ENCODE measurements around the gene OR8B4. TPM values are rescaled to one million over a fixed set of nuclear protein-coding genes. Genes with fewer than 3 reads are reported as not detected.
"Not testable (repeated sequence)": the region's sequence is repeated elsewhere in the genome, so short reads cannot be mapped to it uniquely, and the experiment has no call there.

Gene OR8B4, protein sequence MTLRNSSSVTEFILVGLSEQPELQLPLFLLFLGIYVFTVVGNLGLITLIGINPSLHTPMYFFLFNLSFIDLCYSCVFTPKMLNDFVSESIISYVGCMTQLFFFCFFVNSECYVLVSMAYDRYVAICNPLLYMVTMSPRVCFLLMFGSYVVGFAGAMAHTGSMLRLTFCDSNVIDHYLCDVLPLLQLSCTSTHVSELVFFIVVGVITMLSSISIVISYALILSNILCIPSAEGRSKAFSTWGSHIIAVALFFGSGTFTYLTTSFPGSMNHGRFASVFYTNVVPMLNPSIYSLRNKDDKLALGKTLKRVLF
- total RNA-seq, result not detected in 2 replicates
- not detected for polyA plus RNA-seq (2012)

DNA sequence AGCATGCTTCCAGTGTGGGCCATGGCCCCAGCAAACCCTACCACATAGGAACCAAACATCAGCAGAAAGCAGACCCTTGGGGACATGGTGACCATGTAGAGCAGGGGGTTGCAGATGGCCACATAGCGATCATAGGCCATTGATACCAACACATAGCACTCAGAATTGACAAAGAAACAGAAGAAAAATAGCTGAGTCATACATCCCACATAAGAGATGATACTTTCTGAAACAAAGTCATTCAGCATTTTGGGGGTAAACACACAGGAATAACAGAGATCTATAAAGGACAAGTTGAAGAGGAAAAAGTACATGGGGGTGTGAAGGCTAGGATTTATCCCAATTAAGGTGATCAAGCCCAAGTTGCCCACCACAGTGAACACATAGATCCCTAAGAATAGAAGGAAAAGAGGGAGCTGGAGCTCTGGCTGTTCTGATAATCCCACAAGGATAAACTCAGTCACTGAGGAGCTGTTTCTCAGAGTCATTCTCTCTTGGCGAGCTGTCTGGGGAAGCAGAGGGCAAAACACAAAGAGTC is at the start of gene OR8B4:
TSS of gene OR8B4 (minus strand) at position 488 of the 538 bp plus-strand sequence. CDS start at position 488, 0 bp downstream.
- DNase-seq (ENCODE audit: low read depth), result no peak

DNA sequence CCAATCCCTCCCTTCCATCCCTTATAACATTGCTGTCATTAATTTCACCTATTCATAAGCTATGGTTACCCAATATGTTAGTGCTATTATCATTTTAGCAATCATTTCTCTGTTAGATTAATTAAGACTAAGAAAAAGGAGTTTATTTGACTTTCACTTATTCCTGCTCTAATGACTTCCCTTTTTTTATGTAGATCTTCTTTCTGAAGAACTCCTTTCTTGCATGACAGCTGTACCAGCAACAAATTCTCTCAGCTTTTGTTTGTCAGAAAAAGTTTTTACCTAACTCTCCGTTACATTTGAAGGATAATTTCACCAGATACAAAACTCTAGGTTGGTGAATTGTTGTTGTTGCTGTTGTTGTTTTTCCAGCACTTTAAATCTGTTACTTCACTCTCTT is 49.4 kb upstream of the OR8B4 start:
- DNase-seq (ENCODE audit: low read depth), result no peak

DNA sequence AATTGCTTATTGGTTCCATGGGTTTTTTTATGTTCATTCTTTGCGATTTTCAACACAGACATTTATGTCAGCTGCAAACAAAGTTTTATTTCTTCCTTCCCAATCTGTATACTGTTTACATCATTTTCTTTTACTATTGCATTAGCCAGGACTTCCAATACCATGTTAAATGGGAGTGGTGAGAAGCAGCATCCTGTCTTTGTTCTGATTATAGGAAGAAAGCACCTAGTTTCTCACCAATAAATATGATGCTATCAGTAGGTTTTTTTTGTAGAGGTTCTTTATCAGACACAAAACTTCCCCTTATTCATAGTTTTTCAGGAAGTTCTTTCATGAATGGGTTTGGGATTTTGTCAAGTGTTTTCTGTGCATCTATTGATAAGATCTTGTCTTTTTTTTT is 48.8 kb upstream of the OR8B4 start:
- DNase-seq (ENCODE audit: low read depth), result no peak

DNA sequence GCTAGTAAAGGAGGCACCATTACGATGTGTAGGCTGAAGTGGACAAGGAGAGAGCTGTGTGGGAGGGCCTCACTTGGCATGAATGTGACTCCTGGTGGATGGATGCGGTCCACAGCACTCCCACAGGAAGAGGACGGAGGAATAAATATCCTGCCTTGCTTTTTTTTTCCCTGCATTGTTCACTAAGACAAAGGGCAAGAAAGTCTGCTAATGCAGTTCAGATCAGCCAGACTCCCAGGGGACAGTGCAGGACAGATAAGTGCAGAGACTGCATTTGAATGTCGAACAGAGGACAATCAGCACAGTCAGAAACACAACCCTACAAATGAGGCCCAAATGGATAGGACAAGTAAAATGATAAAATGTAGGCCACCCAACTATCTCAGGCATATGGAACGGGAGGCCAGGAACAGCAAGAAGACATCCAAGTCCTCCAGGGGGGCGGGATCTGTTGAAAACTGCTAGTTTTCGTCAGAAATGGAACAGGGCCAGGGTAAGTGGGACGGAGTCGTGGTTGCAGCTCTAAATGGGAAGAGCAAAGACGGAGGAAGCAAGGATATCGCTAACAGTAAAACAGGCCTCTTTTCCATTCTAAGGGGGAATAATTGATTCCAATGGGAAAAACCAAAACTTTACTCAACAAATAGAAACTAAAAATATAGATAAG is 46.0 kb upstream of the OR8B4 start:
- no peak for DNase-seq (ENCODE audit: low read depth)

DNA sequence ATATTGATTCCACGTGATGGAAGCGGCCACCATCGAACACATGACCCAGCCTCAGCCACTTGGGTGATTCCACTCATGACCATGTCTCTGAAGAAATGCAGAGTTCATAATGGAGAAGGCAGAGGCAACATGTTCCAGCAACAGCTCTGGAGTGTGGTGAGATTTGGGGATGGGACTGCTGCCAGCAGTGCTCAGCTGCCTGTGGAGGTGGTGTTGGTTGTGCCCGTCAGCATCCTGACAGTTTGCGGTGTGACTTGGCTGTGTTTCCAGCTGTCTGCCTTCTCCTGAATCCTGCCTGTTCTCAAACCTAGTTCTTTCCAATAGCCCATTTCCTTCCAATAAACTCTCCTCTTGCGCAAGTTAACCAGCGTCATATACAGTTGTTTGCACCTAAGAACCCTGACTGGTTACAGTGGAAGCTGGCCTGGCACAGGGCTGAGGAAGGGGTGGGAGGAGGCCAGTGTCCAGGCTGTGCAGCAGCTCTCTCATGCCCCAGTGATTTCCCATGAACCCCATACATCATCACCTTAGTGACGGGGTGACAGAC is 42.8 kb upstream of the OR8B4 start:
- DNase-seq (ENCODE audit: low read depth), result peak; percentile 38

DNA sequence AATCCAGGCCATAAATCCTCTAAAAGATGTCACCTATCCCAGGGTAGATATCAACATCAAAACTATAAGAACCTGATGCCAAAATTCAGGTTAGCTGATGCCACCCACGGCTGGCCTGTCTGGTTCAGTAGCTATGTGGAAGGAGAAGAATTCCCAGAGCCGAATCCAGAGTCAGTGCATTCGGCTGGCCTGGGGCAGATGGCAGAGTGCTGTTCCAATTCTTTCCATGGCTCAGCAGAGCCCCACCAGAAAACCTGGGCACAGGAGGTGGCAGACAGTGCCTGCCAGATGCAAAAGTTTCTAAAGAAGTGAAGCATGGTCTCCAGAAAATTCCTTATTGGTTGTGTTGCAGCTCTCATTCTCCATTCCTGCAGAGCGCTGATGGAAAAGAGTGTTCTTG is 40.7 kb upstream of the OR8B4 start:
- DNase-seq (ENCODE audit: low read depth), result no peak

DNA sequence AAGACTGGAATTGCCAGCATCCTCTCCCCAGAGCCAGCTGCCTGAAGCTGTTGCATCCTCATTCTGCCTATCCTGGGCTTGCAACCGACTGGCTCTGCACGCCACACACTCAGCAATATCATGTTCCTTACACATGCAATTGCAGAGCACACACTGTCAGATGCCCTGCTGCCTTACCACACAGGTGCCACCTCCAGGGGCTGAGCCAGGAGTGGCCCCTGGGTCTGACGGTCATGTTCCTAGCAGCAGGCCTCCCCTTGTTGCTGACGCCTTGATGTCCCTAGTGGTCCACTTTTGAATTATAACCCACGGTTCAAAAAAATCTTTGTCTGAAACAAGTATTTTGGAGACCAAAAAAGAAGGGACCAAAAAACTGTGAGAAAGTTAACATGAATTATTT is 39.3 kb upstream of the OR8B4 start:
- DNase-seq (ENCODE audit: low read depth), result no peak

DNA sequence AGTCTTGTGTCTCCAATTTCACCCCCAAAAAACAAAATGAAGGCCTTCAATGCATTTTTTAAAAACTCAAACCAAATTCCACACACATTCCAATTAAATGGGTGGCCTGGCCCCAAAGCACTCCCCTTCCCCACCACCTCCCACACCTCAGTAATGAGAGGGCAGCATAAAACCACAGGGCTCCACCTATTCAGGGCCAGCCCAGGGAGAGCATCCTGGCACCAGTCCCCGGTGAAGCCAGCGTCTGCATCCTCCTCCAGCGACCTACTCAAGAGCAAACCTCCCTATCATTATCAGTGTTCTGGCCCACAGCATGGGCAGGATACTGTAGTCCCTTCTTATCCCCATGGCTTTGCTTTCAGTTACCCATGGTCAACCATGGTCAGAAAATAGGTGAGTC is 38.7 kb upstream of the OR8B4 start:
- no peak for DNase-seq (ENCODE audit: low read depth)

DNA sequence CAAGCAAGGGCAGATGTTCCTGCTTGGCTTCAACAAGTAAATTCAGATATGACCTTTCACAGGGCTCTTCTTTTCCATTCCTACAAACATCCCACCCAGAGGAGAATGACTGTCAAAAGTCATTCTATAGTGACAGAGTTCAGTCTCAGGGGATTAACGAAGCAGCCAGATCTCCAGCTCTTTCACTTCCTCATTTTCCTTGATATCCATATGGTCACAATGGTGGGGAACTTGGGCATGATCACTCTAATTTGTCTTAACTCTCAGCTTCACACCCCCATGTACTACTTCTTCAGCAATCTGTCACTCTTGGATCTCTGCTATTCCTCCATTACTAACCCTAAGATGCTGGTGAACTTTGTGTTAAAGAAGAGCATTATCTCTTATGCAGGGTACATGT is 35.8 kb upstream of the OR8B4 start:
- no peak for DNase-seq (ENCODE audit: low read depth)

DNA sequence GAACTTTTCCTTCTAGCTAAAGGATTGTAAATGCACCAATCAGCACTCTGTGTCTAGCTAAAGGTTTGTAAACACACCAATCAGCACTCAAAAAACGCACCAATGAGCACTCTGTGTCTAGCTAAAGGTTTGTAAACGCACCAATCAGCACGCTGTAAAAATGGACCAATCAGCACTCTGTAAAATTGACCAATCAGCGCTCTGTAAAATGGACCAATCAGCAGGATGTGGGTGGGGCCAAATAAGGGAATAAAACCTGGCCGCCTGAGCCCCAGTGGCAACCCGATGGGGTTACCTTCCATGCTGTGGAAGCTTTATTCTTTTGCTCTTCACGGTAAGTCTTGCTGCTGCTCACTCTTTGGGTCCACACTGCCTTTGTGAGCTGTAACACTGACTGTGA is 34.7 kb upstream of the OR8B4 start:
- DNase-seq (ENCODE audit: low read depth), result not testable (repeated sequence)

DNA sequence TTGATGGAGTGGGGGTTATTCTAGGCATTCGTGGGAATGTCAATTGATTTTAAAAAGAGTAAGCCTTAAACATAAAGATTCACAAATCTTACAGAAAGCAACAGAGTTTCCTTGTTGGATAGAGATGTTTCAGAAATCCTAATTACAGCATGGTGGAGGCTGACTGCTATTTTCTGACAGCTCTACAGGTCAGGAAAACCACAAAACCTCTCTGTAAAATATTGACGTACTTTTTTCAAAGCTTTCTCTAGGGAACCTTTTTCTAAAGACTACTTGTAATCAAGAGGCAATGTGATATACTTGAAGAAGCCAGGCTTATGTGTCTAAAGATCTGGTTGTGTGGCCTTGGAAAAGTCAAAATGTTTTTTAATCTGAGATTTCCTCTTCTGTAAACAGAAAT is 29.9 kb upstream of the OR8B4 start:
- no peak for DNase-seq (ENCODE audit: low read depth)

DNA sequence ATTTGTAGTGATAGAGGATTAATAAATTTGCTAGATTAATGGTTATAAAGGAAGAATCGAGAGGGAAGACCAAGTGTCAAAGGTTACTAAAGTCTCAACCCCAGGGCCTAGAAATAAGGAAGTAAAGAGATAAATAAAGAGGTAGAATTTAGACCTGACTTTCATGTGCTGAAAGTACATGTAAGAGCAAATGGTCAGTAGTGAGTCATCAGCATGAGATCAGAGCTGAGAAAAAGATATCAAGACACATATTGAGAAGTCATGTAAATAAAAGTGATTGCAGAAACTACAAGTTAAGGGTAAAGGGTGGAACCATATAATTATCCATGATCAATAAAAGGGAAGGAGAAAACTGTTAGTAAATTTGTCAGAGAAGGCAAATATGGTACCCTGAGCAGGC is 22.2 kb upstream of the OR8B4 start:
- no peak for DNase-seq (ENCODE audit: low read depth)

DNA sequence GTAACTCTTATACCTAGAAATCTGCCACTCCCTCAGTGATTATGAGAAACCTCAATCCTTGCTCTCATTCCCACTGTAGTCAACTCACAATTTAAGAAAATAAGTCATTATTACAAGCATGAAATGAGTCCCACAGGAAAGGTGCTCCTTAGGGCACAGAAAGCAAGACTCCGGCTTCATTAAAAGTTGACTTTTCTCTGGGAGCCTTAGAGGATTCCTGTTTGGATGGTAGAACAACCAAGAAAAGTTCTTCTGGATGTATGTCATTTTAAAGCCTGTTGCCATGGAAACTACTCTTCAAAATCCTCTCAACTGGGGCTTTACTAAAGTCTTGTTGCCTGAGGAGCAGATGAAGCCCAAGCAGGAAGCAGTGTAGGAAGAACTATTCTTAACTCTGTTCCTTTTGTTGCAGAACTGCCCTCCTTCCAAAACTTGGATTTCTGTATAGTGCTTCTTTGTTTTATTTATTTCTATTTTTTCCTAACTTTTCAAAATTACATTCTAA is 21.0 kb upstream of the OR8B4 start, which contains the start of gene OR8B8:
TSS of gene OR8B8 (minus strand) at position 51 of the 505 bp plus-strand sequence. CDS start 4,611 bp downstream, outside the sequence.
- DNase-seq (ENCODE audit: low read depth), result no peak

DNA sequence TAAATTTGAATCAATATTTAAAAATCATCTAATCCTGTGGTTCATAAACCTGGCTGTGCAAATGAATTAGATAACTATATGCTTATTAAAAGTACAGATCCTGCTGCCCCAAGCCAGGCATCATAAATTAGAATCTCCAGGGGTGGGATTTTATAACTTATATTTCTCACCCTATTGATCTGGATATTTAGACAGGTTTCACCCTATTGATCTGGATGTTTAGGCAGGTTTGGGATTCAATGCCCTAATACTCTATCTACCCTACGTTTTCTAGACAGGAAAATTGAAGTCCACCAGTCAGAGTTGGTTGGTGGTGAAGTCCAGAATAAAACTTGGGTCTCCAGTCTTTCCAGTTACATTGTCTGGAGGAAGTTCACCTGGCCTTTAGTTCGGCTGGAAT is 18.2 kb upstream of the OR8B4 start:
- DNase-seq (ENCODE audit: low read depth), result no peak

DNA sequence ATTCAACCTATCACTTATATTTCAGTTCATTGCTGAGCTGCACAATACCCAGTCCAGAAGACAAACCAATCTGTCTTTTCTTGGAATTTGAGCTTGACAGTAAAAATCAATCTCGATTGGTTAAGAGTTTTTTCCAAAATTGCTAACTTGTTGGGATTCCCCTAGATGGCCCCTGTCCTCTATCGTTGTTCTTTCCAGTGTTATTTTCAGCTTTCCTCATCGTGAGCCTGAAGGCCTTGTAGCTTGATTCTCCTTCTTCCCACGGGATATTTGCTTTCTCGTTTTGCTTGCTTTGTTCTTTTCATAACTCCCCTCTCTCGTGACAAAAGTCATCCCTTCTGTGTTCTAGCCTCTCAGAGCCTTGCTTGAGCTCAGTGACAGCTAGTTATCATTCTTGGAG is 17.8 kb upstream of the OR8B4 start:
- DNase-seq (ENCODE audit: low read depth), result no peak

DNA sequence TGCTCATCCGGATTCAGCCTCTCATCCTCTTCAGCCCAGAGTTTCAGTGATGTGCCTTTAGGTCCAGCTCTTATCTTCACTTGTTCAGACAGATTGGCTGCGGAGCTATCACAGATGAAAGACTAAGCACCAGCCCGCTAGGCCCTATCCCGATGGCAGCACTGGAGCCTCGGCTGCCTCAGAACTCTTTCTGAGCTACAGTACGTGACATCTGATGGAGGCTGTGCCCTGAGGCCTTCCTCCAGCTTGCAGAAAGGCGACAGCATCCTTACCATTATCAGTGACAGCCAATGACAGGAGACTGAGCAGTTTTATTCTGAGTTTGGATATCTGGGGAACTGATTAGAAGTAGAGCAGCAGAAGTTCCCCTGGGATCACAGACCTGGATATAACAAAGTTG is 16.8 kb upstream of the OR8B4 start:
- DNase-seq (ENCODE audit: low read depth), result no peak

DNA sequence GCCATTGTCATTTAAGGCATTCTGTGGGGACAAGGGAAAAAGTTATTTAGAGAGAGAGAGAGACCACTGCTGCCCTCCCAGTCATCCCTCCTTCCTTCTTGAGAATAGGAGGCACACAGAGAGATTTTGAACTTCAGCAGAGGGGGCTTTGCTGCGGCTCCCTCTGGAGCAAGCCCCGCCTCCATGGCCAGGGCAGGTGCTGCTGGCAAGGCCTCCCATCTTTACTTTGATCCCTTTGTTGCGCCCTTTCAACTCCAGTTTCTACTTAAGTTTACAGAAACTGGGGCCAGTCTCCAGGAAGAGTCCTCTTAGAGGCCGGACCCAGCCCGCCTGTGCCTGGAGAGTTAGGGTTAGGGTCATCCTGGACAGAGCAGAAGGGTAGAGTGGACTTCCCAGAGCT is 16.4 kb upstream of the OR8B4 start:
- no peak for DNase-seq (ENCODE audit: low read depth)

DNA sequence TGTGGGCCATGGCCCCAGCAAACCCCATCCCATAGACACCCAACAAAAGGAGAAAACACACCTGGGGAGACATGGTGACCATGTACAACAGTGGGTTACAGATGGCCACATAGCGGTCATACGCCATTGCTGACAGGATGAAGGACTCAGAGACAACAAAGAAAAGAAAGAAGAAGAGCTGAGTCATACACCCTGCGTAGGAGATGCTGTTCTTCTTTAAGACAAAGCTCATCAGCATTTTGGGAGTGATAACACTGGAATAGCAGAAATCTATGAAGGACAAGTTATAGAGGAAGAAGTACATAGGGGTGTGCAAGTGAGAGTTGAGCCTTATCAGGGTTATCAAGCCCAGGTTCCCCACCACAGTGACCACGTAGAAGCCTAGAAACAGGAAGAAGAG is 15.9 kb upstream of the OR8B4 start:
- DNase-seq (ENCODE audit: low read depth), result no peak

DNA sequence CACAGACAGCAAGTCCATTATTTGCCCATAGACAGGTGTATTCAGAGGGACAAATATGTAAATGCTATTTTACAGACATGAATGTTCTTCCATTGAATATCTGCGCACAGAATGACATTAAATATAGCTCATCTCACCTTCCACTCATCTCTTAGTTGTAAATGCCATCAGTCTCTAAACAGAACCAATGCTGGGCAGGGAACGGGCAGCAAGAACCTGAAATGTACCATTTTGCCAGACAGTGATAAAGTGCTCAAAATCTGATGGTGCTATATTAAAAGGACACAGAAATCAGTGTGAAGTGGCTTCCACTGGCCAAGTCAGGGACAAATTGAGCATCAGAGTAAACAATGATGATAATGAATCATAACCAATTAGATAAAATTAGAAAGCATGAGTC is 10.0 kb upstream of the OR8B4 start:
- DNase-seq (ENCODE audit: low read depth), result no peak

DNA sequence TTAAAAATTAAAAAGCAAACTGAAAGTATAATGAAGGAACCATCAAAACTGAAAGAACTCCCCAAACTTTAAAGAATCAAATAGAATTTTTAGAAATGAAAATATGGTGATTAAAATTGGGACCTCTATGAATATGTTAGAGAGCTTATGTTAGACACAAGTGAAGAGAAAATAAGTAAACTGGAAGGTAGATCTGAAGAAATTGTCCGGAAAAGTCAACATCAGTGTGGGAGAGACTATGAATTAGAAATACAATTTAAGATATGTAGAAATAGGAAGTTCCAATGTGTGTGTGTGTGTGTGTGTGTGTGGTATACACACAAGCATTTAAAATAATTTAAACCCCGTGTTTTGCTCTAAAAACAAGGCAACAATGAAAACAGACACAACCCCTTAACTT is 4.9 kb upstream of the OR8B4 start:
- no peak for DNase-seq (ENCODE audit: low read depth)

DNA sequence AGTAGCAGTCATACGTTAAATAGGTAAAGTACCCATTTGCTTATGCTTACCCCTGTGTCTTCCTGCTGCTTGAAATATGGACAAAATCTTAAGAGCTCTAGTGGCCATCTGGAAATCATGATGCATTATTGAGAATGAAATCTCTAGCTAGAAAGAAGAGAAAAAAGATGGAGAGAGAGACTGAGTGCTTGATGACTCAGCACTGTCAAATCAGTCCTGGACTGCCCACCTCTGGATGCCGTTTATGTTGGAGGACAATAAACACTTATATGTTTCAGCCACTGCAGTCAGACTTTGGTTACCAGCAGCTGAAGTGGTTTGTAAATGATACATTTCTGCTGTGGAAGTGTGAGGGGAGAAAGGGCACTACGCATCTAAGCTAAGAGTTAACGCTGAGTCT is 3.6 kb downstream of the OR8B4 start:
- DNase-seq (ENCODE audit: low read depth), result no peak

DNA sequence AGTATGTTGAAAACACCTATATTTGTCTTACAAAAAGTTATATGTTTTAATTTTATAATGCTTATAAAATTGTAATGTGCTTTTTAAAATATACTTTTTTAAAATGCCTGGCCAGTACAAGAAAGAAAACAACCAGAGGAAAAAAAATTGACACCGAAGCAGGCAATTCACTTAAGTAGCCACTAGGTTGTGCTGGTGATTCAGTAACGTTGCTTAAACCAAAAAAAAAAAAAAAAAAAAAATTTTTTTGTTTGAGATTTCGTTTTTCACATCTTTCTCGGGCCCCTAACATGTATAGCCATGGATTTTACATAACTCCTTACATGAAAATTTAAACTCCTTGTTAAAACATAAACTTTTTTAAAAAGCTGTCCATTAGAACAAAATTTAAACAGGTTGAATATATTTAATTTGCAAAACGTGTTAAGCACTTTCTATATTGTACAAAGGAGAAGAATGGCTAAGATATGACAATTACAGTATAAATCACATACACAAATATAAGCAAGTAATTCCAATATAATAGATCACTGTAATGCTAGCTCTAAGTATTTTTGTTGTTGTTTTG is 9.2 kb downstream of the OR8B4 start:
- peak; percentile 38 for DNase-seq (ENCODE audit: low read depth)
